Fibroblast of skin of right biceps (primary cell): ENCODE results near the gene DCDC2C.
"Not testable (repeated sequence)": the region's sequence is repeated elsewhere in the genome, so short reads cannot be mapped to it uniquely, and the experiment has no call there.

Experiments
- DNase-seq: peaks from one replicate; pipeline ENCODE4 v3.0.0-alpha.2; 2013

Gene DCDC2C

DNA sequence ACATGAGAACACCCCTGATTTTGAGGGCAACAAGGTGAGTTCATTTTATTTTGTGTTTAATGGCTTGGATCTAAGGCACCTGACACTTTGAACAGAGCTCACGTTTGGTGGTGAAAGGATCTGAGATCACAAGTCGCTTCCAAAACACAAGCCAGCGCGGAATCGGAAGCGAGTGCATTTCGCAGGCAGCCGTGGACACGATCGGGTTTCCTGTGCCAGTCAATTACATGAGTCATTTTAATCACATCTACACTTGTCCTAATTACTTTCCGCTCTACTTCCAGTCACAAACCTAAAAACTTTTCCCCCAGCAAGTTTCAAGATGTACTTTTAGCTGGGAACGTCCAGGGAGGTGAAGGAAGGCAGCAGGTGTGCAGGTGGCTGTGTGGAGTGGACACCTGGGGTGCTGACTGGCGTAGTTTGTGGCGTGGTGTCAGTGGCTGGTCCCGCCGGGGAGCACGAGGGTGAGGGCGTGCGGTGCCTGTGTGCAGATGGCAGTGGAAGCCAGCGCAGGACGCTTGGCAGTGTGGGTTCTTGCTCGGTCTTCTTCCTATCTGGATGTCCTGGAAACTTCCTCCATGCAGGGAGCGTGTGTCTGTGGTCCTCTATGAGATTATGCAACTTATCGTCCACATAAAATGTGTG, 75.6 kb downstream of the DCDC2C start:
- no peak for DNase-seq

DNA sequence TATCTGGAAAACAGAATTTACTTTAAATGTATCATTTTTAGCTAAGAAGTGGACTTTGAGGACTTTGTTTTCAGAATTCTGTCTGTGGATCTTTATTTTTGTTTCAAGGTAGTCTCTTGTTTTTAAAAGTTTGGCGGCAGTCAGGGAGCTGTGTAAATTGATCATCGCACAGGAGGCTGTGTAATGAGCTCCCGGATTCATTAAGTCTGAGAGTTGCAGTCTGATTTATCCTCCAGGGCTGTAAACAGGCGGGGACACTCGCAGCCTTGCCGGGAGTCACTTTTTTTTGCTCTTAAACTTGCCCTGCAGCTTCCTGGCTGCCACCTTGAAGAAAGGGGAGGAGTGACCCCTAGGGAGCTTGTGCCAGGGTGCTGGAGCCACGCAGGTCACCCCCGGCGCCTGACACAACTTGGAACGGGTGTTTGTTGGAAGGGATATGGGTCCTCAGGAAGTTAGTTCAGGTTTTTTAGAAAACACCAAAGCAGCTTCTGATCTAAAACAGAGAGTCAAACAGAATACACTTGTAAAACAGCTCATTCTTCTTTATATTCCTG, 76.2 kb downstream of the DCDC2C start:
- DNase-seq: no peak

DNA sequence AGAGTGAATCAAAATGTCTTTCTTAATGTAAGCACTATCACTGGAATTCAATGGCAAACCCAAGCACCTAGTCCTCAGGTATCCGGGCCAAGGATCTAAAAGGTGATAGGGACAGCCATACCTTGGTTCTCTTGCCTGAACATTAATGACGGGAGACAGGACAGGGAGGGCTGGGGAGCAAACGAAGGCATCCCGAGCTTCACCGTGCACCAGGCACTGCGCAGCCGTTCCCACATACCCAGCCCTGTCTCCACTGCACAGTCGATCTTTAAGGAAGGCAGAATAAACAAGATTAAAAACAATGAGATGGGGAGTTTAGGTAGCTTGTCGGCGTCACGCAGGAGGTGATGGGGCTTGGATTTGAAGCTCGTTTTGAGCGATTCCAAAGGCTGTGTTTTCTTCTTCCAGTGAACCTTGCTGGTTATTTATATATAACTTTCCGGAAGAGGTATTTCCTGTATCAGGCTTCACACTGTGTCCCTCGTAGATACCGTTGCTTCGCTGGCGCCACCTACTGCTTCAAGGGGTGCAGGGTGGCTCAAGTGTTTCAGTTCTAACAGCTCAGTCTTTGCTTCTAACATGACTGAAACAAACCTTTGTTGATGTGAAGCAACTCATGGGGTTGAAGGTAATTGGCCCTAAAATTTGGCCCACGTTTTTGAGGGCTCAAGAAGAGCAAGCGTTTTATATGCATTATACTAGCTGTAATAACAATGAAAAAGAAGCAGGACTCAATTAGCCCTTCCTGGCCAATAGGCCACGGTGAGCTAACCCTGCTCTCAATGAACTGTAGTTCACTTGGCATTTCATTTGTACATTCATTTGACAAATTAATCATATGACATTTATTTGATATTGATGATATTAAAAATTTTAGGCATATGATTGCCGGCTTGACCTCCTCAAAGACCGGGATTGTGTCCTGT, 77.4 kb downstream of the DCDC2C start:
- peak; percentile 61 for DNase-seq

DNA sequence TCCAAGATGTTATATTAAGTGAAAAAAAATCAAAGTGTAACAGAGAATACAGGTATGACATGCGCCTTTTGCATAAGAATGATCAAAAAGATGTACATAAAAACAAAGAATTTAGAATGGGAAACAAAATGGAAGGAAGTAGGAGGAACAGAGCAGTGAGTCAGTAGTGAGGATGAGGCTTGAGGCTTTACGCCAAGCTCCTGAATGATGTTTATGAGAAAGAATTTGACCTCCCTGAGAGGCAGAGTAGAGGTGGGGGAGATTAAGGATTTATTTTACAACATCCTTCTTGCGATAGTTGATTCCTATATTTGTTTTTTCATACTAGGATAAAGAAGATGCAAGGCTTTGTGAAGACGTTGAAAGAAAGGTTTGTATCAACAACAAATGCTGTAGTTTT, 81.4 kb downstream of the DCDC2C start:
- DNase-seq: peak; percentile 83

DNA sequence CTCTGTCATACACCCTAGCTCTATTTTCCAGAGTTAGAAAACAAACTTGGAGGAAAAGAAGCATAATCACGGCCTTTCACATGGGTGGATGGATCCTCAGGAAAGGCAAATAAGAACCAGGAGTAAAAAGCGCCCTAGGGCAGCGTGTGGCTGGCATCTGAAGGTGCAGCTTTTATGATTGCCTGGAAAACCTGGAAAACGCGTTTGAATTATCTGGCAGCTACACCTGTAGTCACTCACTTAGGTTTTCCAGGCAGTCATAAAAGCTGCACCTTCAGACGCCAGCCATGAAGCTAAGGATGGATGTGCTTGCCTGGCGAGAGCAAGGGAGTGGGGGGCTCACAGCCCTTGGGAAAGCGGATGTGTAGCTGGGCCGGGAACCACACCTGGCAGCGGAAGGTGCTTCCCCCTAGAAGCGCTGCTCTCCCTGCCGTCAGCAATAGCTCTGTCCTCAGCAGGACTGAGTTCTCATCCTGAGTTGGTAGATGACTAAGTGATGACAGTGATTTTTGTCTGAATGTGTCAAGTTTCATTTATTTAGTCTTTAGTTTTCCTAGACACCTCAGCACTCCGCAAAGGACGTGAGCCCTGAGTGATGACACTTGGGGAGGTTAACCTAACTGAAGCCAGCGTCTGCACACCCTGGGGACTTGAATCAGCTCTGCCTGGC, 82.0 kb downstream of the DCDC2C start:
- DNase-seq: peak; percentile 92

DNA sequence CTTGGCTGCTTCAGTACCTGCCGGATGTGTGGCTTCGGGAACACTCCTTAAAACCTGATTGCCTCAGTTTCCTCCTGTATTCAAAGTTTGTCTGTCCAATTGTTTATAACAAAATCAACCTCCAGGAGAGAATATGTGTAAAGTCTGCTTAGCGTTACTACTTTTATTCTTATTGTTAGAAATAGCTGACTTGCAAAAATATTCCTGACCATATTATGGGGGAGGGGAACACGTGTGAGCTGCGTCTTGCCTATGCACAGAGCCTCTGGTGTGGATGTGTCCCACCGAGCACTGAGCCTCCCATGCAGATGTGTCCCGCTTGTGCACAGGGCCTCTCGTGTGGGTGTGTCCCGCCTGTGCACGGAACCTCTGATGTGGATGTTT, 82.5 kb downstream of the DCDC2C start:
- no peak for DNase-seq

DNA sequence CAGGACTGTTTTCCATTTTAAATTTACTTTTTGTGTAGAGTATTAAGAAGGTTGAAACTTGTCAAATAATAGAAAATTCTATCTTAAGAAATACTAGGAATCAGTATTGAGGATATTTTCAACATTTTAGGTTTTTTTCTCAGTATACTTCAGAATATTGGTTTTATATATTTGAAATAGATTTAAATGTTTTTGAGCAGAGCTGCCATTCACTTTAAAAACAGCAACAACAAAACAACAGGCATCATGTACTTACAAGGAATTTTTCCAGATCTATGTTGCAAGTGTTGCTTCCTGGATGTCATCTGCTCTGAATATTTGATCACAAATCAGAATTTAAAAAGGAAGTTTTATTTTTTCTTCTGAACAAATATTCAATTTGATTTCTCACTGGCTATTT, 84.4 kb downstream of the DCDC2C start:
- no peak for DNase-seq

DNA sequence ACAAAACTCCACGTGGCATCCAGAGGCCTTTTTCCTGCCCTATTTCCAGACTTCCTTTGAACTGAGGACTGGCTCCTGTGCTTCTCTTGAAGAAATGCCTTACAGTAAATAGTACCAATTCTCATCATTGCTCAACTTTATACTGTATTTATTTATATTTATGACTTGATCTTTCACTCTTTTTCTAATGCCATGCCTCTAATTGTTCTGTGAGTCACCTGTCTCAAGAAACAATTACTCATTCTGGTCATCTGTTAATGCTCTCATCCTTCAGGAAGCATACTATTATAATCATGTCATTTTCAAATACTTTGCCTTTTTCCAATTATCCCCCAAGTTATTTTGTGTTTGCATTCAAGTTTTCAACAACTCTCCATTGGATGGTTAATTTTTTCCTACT, 85.9 kb downstream of the DCDC2C start:
- peak; percentile 65 for DNase-seq

DNA sequence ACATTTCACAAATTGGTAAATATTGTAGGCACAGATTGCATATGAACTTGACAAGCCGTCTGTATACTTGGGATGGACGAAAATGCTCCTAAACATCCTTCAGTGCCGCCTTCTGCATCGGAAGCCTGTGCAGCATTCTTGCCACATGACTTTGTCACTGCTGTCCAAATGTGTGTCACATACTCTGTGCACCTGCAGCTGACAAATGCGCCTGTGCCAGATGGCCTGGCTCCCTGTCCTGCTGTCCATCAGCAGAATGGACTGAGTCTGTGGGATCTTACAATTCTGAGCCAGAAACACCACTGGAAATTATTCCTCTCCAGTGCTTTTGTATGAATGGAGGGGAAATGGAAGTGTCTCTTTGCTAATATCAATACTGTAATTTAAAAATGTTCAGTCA, 89.9 kb downstream of the DCDC2C start:
- no peak for DNase-seq

DNA sequence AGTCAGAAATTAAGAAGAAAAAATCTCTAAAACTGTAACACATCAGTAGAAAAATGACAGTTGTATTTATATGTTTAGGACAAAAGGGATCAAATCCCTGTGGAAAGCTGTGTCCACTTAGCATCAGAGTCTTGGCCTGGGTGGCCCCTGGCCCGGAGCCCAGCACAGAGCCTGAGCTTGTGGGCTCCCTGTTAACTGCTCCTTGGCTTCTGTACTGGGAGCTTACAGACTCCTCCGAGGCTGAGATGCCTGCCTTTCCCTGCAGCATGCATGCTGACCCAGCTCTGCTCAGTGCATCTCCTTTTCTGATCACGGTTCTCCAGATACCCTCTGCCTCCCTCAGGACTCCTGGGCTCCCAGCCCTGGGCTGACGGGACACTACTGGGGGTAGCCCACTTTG, 98.1 kb downstream of the DCDC2C start:
- no peak for DNase-seq

DNA sequence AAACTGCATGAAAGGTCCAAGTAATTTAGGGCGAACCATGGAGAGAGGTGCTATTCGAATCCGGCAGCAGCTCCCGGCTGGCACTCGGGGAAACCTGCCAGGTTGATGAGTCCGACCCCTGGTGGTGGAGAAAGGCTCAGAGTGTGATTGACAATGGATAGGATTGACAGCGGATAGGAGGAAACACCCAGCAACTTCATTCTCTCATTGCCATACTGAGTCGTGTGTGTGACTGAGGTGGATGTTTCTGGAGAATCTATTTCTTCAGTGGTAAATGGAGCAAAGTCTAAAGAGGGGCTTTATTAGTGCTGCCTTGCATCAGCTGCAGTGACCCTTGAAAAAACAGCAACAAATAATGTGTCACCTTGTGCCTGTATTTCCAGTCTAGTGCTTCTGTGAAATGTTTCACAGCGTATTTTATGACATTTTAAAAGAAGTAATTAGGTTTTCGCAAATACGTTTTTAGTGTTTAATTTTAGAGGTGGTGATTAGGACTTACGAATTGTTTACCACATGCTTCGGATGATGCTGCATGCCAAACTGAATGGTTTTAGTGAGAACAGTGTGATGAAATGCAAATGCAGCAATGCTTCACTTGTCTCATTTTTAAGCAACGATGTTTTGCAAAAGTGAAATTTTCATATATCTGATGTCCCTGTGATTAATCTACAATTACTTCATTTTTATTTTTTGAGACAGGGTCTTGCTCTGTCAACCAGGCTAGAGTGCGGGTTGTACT, 102.0 kb downstream of the DCDC2C start:
- peak; percentile 2 for DNase-seq

DNA sequence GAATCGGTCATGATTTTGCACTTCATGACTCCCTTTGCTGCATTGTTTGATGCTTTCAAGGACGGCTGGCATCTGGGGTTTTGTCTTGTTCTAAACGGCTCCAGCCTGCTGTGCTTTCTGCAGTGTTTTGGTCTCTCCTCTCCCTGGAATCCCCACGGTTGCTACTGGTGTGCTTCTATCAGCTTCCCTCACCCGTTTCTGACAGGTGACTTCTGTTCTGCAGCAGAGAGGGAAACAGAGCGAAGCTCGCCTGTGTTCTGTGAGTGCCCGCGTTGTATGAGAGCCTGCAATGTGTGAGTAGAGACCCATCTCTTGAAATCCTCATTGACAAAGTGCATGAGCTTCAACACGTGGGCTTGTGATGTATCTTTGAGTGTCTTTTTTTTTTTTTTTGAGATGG, 102.8 kb downstream of the DCDC2C start:
- no peak for DNase-seq

DNA sequence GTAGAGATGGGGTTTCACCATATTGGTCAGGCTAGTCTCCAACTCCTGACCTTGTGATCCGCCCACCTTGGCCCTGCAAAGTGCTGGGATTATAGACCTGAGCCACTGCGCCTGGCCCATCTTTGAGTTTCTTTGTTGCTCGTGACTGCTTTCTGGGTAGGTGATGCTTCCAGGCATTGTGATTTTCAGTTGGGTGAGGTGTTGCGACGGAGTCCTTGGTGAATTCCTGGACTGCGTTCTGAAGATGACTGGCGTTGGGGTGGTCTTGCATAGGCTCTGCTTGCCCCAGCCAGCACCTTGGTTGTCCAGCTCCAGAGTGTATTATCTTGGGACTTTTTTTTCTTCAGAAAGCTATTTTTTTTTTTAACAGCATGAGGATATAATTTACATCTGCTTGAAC, 103.4 kb downstream of the DCDC2C start:
- peak; percentile 3 for DNase-seq

DNA sequence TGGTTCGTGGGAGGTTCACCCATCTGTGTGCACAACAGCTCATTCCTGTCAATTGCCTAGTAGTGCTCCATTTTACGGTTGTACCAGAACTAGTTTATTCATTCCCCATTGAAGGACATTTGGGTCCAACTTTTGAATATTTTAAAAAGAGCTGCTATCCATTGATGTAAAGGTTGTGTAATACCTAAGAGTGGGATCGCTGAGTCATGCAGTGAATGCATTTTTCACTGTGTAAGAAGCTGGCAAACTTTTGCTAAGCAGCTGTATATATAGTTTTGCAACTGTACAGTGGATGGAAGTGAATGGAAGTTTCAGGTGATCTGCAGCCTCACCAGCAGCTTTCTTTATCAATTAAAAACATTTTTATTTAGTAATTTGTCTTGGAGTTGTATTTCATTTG, 104.5 kb downstream of the DCDC2C start:
- DNase-seq: peak; percentile 73

DNA sequence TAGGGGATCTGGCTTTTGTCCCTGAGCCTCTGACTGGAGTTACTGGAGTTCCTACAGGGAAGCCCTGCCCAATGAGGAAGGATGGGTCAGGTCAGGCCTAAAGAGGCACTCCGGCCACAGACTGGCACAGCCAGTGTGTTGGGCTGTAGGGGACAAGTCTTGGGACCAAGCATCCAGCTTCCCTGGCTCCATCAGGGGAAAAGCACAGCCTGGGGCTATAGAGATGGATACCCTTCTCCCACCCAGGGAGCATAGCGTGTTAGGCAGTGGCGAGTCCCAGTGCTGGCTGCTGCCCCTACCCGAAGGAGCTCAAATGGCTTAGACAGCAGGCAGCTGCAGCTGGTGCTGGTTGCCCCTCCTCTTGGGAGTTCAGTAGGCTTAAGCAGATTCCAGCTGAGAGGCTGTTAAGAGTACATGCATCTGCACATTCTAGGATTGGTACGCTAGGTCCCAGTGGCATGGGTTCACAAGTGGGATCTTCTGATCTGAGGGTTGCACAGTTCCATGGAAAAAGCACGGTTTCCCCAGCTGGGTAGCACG, 111.4 kb downstream of the DCDC2C start:
- DNase-seq: no peak

DNA sequence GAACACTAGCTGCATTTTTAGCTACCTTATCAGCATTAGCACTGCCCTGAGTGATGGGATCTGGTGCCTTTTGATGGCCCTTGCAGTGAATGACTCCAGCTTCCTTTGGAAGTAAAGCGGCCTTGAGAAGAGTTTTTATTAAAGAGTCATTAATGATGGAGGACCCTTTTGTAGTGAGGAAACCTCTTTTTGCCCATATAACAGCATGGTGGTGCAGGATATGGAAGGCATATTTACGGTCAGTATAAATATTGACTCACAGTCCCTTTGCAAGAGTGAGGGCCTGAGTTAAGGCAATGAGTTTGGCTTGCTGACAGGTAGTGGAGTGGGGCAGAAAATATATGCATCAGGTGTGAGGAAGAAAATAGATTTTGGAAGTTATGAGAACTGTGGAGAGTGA, 113.8 kb downstream of the DCDC2C start:
- DNase-seq: not testable (repeated sequence)

DNA sequence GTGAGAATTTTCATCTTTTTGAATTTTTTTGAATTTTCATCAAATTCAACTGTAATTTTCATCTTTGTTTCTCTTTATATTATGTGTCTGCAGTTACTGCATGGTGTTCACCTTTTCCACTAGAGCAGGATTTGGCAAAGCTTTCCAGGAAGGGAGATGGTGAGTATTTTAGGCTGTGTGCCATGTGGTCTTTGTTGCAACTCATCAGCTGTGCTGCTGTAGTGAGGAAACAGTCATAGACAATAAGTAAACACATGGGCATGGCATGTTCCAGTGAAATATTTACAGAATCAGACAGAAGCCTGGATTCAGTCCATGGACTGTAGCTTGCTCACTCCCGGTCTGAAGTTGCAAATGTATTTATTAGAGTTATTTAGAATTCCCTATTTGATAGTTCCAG, 120.4 kb downstream of the DCDC2C start:
- peak; percentile 3 for DNase-seq

DNA sequence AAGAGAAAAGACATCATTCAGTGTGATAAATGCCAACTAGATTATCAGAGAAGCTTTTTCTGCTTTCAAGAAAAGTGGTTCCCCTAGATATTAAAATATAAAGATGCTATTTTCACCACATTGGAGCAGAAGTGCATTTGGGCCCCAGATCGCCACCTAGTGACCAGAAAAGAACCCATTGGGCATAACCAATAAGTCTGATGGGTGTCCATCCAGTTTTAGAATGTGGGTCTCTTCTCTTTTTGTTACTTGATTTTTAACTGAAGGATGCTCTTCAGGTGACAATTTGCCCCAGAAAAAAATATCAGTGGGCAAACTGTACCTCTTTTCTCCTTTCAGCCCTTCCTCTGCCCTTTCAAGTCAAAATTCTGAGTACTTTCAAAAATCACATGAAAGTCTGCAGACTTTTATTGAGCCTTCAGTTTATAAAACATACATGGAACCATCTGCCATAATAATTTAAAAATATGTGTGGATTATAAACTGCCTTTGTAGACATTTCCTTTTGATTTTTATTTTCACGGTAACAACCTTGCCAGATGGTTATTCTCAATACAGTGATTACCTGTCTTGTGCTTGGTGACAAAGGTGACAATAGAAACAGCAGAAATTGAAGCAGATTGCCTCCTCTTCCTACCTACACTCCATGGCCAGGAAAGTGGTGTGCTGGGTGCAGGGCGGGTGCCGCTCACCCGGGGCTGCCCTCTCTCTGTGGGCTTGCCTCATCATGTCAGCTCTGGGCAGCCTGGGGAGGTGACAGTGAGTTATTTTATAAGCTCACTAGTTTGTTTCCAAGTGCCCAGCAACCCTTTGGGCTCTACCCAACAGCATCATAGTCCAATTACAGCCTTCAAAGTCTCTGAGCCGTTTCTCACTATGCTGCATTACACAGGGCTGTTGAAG, 124.5 kb downstream of the DCDC2C start:
- peak; percentile 38 for DNase-seq

DNA sequence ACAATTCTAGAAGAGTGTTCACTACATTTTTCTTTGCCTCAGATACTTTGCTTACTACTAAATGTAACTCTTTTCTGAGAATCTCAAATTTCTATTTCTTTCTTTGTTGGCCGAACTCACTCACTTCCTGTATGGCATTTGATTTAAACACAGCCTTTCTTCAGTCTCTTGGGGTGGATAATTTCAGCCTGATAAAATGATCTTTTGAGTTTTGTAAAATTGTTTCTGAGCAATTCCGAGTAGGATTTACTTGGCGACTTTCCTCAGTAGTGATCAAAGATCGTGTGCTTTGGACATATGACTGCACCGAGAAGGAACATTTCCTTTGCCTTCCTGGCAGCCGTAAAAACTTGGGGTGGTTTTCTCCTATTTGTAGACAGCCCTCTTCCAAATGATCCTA, 127.4 kb downstream of the DCDC2C start:
- no peak for DNase-seq

DNA sequence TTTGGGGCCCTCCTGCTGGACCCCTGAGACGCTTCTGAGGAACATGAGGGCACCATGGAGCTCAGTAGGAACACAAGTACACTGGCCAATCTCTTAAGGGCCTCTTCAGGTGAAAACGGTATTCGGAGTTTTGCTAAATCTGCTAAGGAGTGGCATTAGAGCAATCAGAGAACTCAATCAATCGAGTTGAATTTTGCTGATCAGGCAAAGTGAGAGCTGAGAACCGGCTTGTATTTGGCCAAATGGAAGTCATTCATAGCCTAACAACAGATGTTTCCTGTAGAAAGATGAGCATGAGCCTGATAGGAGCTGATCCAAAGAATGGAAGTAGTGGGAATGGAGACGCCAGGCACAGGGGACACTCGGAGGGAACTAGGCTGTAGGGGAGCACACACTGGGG, 133.7 kb downstream of the DCDC2C start:
- DNase-seq: no peak

DNA sequence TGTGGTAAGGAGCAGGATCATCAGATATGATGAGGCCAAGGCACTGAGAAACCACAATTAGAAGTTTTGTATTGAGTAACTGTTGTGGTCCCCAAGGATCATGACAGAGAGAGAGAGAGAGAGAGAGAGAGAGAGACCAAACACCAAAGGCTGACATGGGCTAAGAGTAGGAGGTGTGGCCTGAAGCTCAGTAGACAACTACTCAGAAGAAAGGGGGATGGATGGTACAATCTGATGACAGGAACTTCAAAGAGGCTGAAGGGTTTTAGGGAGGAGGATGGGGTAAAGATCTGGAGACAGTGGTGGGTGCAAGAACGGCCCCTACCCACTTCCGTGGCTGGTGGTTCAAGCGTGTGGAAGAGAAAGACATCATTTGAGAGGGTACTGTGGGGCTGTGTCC, 135.0 kb downstream of the DCDC2C start:
- no peak for DNase-seq

DNA sequence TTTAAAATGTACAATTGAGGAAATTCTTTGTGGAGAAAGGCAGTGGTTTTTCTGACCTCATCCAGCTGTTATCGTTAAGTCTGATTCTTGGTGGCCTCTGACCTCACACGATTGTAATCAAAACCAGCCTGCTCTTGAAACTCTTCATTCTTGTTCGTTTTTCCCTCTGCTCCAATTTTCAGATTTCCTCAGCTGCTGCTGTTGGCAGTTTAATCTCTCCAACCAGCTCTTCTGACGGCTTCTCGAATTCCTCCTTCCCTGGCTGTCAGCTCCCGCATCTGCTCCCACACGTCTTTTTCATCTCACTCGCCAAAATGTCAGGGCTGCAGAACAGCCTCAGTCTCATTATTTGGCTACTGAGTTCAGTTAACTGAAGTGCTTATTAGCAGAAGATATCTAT, 136.1 kb downstream of the DCDC2C start:
- DNase-seq: no peak
